ENCODE data around the gene TAPBPL. TPM values are rescaled to one million over a fixed set of nuclear protein-coding genes. Genes with fewer than 3 reads are reported as not detected.

The TAPBPL gene
- total and polyA plus RNA-seq, 2 of the 4 experiments (the other 2 are of a cell fraction) = 3.4 to 12.1 TPM

GRCh38 chr12:6416596-6416995 lies 35.2 kb upstream of the TAPBPL start:
- Histone ChIP-seq H2AK5ac (ENCODE audit: low read depth, low read length) (no peak overlapping the region), H3K79me1 (ENCODE audit: low read depth in 1 of 2, low read length in 2 of 2) (no peaks in the 10 kb centered on the region), H3K27me3 (ENCODE audit: control insufficient read depth, insufficient read depth, low read length) (no peaks in the 10 kb centered on the region), H3K18ac (ENCODE audit: low read depth, low read length) (no peak overlapping the region), H2AK9ac (replicated peaks; ENCODE audit: low read depth, low read length, poor library complexity) (no peak overlapping the region), H4K8ac (ENCODE audit: low read depth in 2 of 2, low read length in 2 of 2) (no peak overlapping the region), H2BK15ac (ENCODE audit: low read depth, low read length) (no peak overlapping the region), H2BK5ac (ENCODE audit: low read depth, low read length, poor library complexity, severe bottlenecking) (no peak overlapping the region), H2AFZ (replicated peaks; ENCODE audit: low read length, poor library complexity) (no peak overlapping the region), H3K56ac (ENCODE audit: extremely low read depth, insufficient read depth, low read length) (no peak overlapping the region), H4K91ac (ENCODE audit: insufficient read depth, low read depth, low read length) (no peak overlapping the region), H2BK20ac (ENCODE audit: low read depth, low read length) (no peak overlapping the region), H3K9ac (ENCODE audit: low read depth, low read length) (no peak overlapping the region), H4K20me1 (ENCODE audit: insufficient read depth, low read length) (no peaks in the 10 kb centered on the region), H2BK120ac (ENCODE audit: low read depth, low read length) (no peak overlapping the region), H3K9me3 (ENCODE audit: control insufficient read depth, insufficient read depth, low read length) (no peaks in the 10 kb centered on the region), H4K5ac (ENCODE audit: low read depth, low read length) (no peak overlapping the region), H3K9me1 (ENCODE audit: insufficient read depth, low read length) (peaks cover 10% of the 10 kb centered on the region; the same call in 1 of the 2 replicates), H3K4me3 (ENCODE audit: insufficient read depth, low read depth, low read length) (no peak overlapping the region), H3K4ac (ENCODE audit: low read depth, low read length) (no peak overlapping the region), H3K23ac (ENCODE audit: low read depth, low read length) (no peak overlapping the region), H3K27ac (ENCODE audit: insufficient read depth, low read length) (no peak overlapping the region), H3K14ac (replicated peaks; ENCODE audit: low read depth, low read length) (no peak overlapping the region), H3K4me1 (ENCODE audit: control insufficient read depth, insufficient read depth, low read length) (no peaks in the 10 kb centered on the region), H3K4me2 (ENCODE audit: low read depth, low read length) (no peak overlapping the region), H3K36me3 (ENCODE audit: control insufficient read depth, insufficient read depth, low read length) (no peaks in the 10 kb centered on the region)
- DNase-seq (no peak), ATAC-seq (ENCODE audit: low read depth) (no peak)
- TF ChIP-seq NFE2L2 (IDR thresholded peaks at IDR 0.05; ENCODE audit: low read depth, low read length) = no peak
- TF ChIP-seq, protein P1, sequence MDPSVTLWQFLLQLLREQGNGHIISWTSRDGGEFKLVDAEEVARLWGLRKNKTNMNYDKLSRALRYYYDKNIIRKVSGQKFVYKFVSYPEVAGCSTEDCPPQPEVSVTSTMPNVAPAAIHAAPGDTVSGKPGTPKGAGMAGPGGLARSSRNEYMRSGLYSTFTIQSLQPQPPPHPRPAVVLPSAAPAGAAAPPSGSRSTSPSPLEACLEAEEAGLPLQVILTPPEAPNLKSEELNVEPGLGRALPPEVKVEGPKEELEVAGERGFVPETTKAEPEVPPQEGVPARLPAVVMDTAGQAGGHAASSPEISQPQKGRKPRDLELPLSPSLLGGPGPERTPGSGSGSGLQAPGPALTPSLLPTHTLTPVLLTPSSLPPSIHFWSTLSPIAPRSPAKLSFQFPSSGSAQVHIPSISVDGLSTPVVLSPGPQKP (IDR thresholded peaks at IDR 0.05; ENCODE audit: borderline replicate concordance, low read depth, low read length) = no peak
- TF ChIP-seq RFX5 (IDR thresholded peaks at IDR 0.05; ENCODE audit: low read depth, low read length) = no peak
- no peak for TF ChIP-seq BHLHE40 (IDR thresholded peaks at IDR 0.05; ENCODE audit: low read depth, low read length)
- no peak for TF ChIP-seq RCOR1 (IDR thresholded peaks at IDR 0.05; ENCODE audit: insufficient replicate concordance, low read length)
- TF ChIP-seq CHD1 (IDR thresholded peaks at IDR 0.05; ENCODE audit: low read depth, low read length) = no peak
- no peak for TF ChIP-seq CTCF (conservative IDR thresholded peaks at IDR 0.05; ENCODE audit: low read depth, low read length)
- TF ChIP-seq MXI1 (IDR thresholded peaks at IDR 0.05; ENCODE audit: borderline replicate concordance, low read depth, low read length) = no peak
- TF ChIP-seq POLR2A (IDR thresholded peaks at IDR 0.05; ENCODE audit: low read depth, low read length) = no peak
- TF ChIP-seq, protein P2, sequence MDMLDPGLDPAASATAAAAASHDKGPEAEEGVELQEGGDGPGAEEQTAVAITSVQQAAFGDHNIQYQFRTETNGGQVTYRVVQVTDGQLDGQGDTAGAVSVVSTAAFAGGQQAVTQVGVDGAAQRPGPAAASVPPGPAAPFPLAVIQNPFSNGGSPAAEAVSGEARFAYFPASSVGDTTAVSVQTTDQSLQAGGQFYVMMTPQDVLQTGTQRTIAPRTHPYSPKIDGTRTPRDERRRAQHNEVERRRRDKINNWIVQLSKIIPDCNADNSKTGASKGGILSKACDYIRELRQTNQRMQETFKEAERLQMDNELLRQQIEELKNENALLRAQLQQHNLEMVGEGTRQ (IDR thresholded peaks at IDR 0.05; ENCODE audit: low read depth, low read length) = no peak
- no peak for TF ChIP-seq FOS (IDR thresholded peaks at IDR 0.05; ENCODE audit: low read depth, low read length)
- TF ChIP-seq RAD21 (IDR thresholded peaks at IDR 0.05; ENCODE audit: low read length) = no peak
- TF ChIP-seq MAFK (IDR thresholded peaks at IDR 0.05; ENCODE audit: low read depth, low read length) = no peak
- TF ChIP-seq CEBPB (IDR thresholded peaks at IDR 0.05; ENCODE audit: low read depth, low read length) = no peak
- TF ChIP-seq SMC3 (IDR thresholded peaks at IDR 0.05; ENCODE audit: low read depth, low read length) = no peak
- TF ChIP-seq MAZ (IDR thresholded peaks at IDR 0.05; ENCODE audit: borderline replicate concordance, low read depth, low read length) = no peak
- ChIA-PET POLR2A (ENCODE audit: unreplicated experiment) (no interaction called here), CTCF (no interaction called here)
- intact Hi-C loops (cut with micrococcal nuclease) = no loop called here
- dilution Hi-C loops (cut with HindIII; ENCODE audit: low sequenced_read_pairs, unreplicated experiment) = no loop called here
- in situ Hi-C loops (cut with MboI; ENCODE audit: low sequenced_read_pairs) = no loop called here
- no TSS peak for BruUV-seq (replicated peaks)
- WGBS, 2 experiments (ENCODE audit: extremely low coverage in 2 of 2, insufficient read length in 1 of 2) = 84% methylated on average over 3 of the region's 3 CpGs; no CpG with 5 or more reads in 1 of the 2 experiments
